Tibial artery (tissue), 4 donors: Measurements from ENCODE around the gene NUDT14.

Source experiments
- DNase-seq, 2 donors: peaks; one replicate each; pipeline ENCODE4 v3.0.0-alpha.2; 2019
- H3K27ac ChIP-seq, 2 donors: fragments of 200-600 bp; sonication (generic) in 1 of 2; 1 replicate in 1 of 2; 2 replicates in 1 of 2; pipeline ENCODE4 v1.5.1; 2018 to 2019; ENCODE audit warnings: mild to moderate bottlenecking in 1 of 2
- H3K27me3 ChIP-seq, 2 donors: fragments of 200-600 bp; sonication (generic) in 1 of 2; one replicate each; pipeline versions ENCODE4 v1.5.1 to v1.6.0; 2016 to 2019
- H3K36me3 ChIP-seq, 3 donors: fragments of 200-600 bp; sonication (generic) in 2 of 3; one replicate each; pipeline ENCODE4 v1.5.1; 2016 to 2019; ENCODE audit warnings: mild to moderate bottlenecking in 2 of 3
- H3K4me1 ChIP-seq, 4 donors: fragments of 200-600 bp; sonication (generic) in 2 of 4; 1 replicate in 3 of 4; 2 replicates in 1 of 4; pipeline ENCODE4 v1.5.1; 2016 to 2019
- H3K4me3 ChIP-seq, 2 donors: fragments of 200-600 bp; sonication (generic) in 1 of 2; 1 replicate in 1 of 2; 2 replicates in 1 of 2; pipeline ENCODE4 v1.5.1; 2018 to 2019; ENCODE audit warnings: mild to moderate bottlenecking in 2 of 2
- H3K9me3 ChIP-seq, 3 donors: fragments of 200-600 bp; sonication (generic) in 1 of 3; one replicate each; pipeline ENCODE4 v1.5.1; 2016 to 2019
- intact Hi-C: fragments of 100-400 bp; cut with DNase I; formaldehyde crosslinking; loops from one replicate; pipeline ENCODE4 v1.15.0; 2023; ENCODE audit warnings: low total_unique reads
- TF ChIP-seq, protein P1 (sequence below), 2 experiments: fragments of 200-600 bp in 1 of 2; fragments of 450-650 bp in 1 of 2; IDR thresholded peaks; one replicate each; pipeline ENCODE4 v1.5.1; 2017 to 2019; ENCODE audit warnings: antibody characterized with exemption in 2 of 2, mild to moderate bottlenecking in 1 of 2, moderate library complexity in 1 of 2

The NUDT14 gene

DNA sequence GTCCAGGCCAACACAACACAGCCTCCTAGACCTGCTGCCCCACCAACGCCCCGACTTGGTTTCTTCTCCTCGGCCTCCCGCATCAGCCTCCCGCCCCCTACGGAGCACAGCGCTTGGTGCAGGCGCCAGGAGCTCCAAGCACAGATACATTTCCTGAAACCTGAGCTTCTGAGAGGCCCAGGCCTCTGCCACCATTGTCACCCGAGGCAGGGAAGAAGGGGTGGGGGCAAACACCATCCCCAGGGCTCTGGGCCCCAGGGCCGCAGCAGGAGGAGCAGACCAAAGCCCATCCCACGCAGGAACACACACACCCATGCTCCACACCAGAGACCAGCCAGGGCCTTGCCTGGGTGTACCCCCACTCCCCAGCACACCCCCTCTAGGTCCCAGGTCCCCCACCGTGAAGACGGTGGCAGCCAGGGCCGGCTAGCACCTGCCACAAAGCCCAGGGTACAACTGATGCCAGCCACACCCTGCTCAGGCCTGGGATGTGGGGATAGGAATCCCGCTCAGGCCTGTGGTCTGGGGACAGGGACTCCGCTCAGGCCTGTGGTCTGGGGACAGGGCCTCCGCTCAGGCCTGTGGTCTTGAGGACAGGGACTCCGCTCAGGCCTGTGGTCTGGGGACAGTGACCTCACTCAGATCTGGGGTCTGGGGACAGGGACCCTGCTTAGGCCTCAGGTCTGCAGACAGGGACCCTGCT is 17.9 kb downstream of the NUDT14 start:
- Histone ChIP-seq H3K4me3 (no peak overlapping the region), H3K27me3 (peaks cover 0 to 56% of the 10 kb centered on the region in 2 donors), H3K36me3 (no peaks in the 10 kb centered on the region), H3K4me1 (peaks cover 0 to 15% (median 11%) of the 10 kb centered on the region in 4 donors), H3K27ac (no peak overlapping the region), H3K9me3 (no peaks in the 10 kb centered on the region)
- TF ChIP-seq, protein P1, sequence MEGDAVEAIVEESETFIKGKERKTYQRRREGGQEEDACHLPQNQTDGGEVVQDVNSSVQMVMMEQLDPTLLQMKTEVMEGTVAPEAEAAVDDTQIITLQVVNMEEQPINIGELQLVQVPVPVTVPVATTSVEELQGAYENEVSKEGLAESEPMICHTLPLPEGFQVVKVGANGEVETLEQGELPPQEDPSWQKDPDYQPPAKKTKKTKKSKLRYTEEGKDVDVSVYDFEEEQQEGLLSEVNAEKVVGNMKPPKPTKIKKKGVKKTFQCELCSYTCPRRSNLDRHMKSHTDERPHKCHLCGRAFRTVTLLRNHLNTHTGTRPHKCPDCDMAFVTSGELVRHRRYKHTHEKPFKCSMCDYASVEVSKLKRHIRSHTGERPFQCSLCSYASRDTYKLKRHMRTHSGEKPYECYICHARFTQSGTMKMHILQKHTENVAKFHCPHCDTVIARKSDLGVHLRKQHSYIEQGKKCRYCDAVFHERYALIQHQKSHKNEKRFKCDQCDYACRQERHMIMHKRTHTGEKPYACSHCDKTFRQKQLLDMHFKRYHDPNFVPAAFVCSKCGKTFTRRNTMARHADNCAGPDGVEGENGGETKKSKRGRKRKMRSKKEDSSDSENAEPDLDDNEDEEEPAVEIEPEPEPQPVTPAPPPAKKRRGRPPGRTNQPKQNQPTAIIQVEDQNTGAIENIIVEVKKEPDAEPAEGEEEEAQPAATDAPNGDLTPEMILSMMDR (IDR thresholded peaks at IDR 0.05) = no peak
- intact Hi-C loops = loop anchor here (10.0 kb wide), 1 partner anchor 68 kb away; no protein-coding TSS in a partner anchor
- no peak for DNase-seq

DNA sequence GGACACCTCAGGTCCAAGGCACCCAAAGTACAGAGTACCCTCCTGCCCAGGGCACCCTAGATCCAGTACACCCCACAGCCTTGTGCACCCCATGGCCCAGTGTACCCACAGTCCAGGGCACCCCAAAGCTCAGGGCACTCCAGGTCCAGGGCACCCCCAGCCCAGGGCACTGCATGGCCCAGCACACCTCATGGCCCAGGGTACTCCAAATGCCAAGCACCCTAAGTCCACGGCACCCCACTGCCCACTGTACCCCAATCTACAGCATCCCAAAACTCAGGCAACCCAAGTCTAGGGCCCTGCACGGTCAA is 18.5 kb downstream of the NUDT14 start:
- no peak overlapping the region for H3K4me3 ChIP-seq
- H3K4me1 ChIP-seq = peaks cover 0 to 12% (median 7%) of the 10 kb centered on the region in 4 donors
- H3K27ac ChIP-seq = no peak overlapping the region
- no peaks in the 10 kb centered on the region for H3K9me3 ChIP-seq
- H3K27me3 ChIP-seq = peaks cover 0 to 58% of the 10 kb centered on the region in 2 donors
- DNase-seq = no peak
- no peaks in the 10 kb centered on the region for H3K36me3 ChIP-seq
- intact Hi-C loops = loop anchor here (10.0 kb wide), 1 partner anchor 68 kb away; no protein-coding TSS in a partner anchor
- TF ChIP-seq, protein P1 (IDR thresholded peaks at IDR 0.05) = no peak

DNA sequence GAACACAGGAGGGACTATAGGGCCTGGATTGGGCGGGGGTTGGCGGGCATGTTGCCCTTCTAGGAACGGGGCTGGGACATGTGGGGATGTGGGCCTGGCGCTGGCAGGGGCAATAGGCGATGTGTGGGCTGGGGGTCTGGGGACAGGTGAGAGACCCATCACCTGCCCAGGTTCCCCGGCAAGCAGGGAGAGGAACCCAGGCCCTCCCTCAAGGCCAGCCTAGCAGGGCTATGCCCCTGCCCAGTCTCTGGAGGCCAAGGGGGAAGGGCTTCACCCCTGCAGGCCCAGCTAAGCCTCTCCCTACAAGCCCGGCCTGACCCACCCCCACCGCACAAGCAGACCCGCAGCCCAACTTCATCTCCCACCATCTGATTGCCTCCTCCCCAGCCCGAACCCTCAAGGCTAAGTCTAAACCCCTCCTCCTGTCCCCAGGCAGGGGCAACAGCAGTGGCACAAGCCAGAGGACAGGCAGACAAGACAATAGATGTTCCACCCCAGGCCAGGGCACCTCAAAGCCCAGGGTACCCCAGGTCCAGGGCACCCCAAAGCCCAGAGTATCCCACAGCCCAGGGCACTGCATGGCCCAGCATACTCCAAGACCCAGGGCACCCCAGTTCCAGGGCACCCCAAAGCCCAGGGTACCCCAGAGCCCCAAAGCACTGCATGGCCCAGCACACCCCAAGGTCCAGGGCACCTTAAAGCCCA is 19.0 kb downstream of the NUDT14 start:
- H3K27me3 ChIP-seq = peaks cover 0 to 58% of the 10 kb centered on the region in 2 donors
- H3K36me3 ChIP-seq = no peaks in the 10 kb centered on the region
- peaks cover 0 to 8% (median 2%) of the 10 kb centered on the region in 4 donors for H3K4me1 ChIP-seq
- no peak overlapping the region for H3K27ac ChIP-seq
- no peak overlapping the region for H3K4me3 ChIP-seq
- no peak for DNase-seq
- TF ChIP-seq, protein P1 (IDR thresholded peaks at IDR 0.05) = no peak
- intact Hi-C loops = loop anchor here (10.0 kb wide), 1 partner anchor 67 kb away; no protein-coding TSS in a partner anchor
- H3K9me3 ChIP-seq = no peaks in the 10 kb centered on the region

DNA sequence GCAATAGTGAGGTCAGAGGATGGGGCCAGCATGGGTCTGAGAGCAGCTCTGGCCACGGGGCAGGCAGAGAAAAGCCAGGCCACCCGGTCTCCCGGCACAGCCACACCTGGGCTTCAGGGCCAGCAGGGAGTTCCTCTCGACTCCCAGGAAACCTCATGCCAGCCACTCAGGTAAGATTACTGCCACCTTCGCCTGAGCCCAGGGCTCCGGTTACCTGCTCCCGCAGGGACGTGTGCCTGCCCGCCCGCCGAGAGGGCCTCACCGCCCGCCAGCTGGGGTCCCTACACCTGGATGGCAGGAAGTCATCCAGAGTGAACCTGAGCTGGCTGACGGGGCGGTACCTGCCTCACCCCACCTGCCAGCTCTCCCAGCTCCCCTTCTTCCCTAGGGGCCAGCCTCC is 19.8 kb downstream of the NUDT14 start:
- intact Hi-C loops = loop anchor here (10.0 kb wide), 1 partner anchor 67 kb away; no protein-coding TSS in a partner anchor
- Histone ChIP-seq H3K27ac (no peak overlapping the region), H3K36me3 (no peaks in the 10 kb centered on the region), H3K27me3 (peaks cover 0 to 55% of the 10 kb centered on the region in 2 donors), H3K9me3 (no peaks in the 10 kb centered on the region), H3K4me3 (no peak overlapping the region), H3K4me1 (peaks cover 0 to 4% (median 0%) of the 10 kb centered on the region in 4 donors)
- TF ChIP-seq, protein P1 (IDR thresholded peaks at IDR 0.05) = no peak
- no peak for DNase-seq

DNA sequence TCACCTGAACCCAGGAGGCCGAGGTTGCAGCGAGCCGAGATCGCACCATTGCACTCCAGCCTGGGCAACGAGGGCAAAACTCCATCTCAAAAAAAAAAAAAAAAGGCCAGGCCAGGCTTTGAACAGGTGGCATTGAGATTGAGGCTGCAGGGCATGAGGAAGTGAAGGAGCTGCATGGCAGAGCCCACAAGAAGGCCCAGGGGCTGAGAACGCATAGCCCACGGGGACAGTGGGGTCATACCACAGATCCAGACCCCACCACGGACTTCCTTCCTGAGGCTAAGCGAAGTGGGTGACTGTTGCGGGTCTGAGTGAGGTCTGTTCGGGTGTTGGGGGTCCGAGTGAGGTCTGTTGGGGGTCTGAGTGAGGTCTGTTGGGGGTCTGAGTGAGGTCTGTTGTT is 20.3 kb downstream of the NUDT14 start:
- no peak overlapping the region for H3K4me3 ChIP-seq
- peaks cover 0 to 52% of the 10 kb centered on the region in 2 donors for H3K27me3 ChIP-seq
- DNase-seq = no peak
- TF ChIP-seq, protein P1 (IDR thresholded peaks at IDR 0.05) = no peak
- H3K4me1 ChIP-seq = peaks cover 0 to 3% (median 0%) of the 10 kb centered on the region in 4 donors
- intact Hi-C loops = loop anchor here (10.0 kb wide), 1 partner anchor 66 kb away; no protein-coding TSS in a partner anchor
- H3K36me3 ChIP-seq = peaks cover 0 to under 1% (median under 1%) of the 10 kb centered on the region in 3 donors
- H3K27ac ChIP-seq = no peak overlapping the region
- H3K9me3 ChIP-seq = no peaks in the 10 kb centered on the region
